ENCODE results near the gene ATP8B4.

DNA sequence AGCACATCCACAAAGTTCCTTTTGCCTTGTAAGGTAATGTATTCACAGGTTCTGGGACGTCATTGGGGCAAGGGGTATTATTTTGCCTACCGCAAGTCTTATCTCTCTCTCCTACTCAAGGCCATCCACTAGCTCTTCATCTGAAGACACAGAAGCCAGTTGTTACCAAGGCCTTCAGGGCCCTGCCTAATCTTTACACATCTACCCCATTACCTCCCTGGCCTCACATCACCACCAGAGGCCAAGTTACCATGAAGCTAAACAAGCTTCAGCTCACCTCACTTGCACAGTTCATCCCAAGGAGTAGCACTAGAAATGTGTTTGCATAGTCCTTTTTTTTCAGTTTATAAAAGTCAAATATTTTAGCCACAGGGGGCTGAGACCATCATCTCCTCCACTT is 34.1 kb downstream of the ATP8B4 start:
- TF ChIP-seq, protein P1, sequence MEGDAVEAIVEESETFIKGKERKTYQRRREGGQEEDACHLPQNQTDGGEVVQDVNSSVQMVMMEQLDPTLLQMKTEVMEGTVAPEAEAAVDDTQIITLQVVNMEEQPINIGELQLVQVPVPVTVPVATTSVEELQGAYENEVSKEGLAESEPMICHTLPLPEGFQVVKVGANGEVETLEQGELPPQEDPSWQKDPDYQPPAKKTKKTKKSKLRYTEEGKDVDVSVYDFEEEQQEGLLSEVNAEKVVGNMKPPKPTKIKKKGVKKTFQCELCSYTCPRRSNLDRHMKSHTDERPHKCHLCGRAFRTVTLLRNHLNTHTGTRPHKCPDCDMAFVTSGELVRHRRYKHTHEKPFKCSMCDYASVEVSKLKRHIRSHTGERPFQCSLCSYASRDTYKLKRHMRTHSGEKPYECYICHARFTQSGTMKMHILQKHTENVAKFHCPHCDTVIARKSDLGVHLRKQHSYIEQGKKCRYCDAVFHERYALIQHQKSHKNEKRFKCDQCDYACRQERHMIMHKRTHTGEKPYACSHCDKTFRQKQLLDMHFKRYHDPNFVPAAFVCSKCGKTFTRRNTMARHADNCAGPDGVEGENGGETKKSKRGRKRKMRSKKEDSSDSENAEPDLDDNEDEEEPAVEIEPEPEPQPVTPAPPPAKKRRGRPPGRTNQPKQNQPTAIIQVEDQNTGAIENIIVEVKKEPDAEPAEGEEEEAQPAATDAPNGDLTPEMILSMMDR (IDR thresholded peaks at IDR 0.05) = no peak
- no peak for TF ChIP-seq POLR2A (IDR thresholded peaks at IDR 0.05)

All from uterus (tissue), 2 donors.